ENCODE data around the gene CNTN1.

CNTN1 gene

DNA sequence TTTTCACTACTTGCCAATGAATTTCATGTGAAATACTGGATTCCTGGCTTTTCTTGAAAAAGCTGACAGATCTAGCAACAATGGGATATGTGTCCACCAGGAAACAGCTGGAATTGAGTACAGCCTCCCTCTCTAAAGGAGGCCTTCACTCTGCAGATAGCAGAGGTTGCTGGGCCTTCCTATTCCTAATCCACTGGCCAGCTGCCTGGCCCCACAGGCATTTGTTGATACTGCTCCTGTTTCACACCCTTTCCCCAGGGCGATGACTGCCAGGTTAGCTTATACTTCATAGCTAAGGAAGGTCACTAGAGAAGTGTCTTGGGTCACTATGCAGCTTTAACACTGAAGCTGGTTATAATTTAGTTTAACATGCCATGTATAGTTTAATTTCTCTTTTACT lies 408.3 kb downstream of the CNTN1 start:
- no peaks in the 10 kb centered on the region for H3K4me1 ChIP-seq (ENCODE audit: insufficient read depth, low read length)
- no peak overlapping the region for H3K9ac ChIP-seq (ENCODE audit: low read depth, low read length)
- H3K9me3 ChIP-seq (ENCODE audit: control insufficient read depth, insufficient read depth, low read length) = no peaks in the 10 kb centered on the region
- no peaks in the 10 kb centered on the region for H3K36me3 ChIP-seq (ENCODE audit: insufficient read depth, low read length)

DNA sequence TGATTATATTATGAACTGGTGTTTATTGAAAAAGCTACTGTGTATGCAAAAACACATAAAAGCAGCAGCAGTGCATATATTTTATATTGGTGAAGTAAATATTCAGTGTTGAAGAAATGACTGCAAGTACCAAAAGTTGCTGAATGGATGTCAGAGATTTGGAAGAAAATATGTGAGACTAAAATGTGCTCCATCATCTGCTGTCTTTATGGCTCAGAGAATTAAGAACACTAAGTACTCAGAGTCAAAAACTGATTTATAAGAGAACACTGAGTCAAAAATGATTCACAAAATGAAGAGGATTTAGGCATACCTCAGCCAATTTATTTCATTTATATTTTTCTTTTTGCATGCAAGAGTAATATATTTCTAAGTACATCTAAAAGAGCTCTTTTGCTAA lies 409.6 kb downstream of the CNTN1 start:
- Histone ChIP-seq H3K9me3 (ENCODE audit: control insufficient read depth, insufficient read depth, low read length) (no peaks in the 10 kb centered on the region), H3K9ac (ENCODE audit: low read depth, low read length) (no peak overlapping the region), H3K4me1 (ENCODE audit: insufficient read depth, low read length) (no peaks in the 10 kb centered on the region), H3K36me3 (ENCODE audit: insufficient read depth, low read length) (no peaks in the 10 kb centered on the region)

DNA sequence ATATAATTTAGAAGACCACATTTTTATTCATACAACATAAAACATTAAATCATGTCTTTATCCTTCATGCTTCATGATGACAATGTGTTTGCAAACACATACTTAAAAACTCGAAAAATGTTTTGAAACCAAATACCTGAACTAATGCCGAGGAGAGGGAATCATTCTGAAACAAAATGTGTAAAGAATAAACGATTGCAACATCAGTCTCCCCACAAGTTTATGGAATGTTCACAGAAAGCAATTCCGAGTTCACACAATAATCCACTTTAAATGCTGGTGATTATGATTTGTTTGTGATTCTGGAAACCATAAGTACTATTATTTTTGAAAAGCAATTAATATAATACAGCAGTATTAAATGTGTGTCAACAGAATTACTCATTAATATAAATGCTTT lies 411.4 kb downstream of the CNTN1 start:
- H3K9ac ChIP-seq (ENCODE audit: low read depth, low read length) = no peak overlapping the region
- H3K9me3 ChIP-seq (ENCODE audit: control insufficient read depth, insufficient read depth, low read length) = no peaks in the 10 kb centered on the region
- no peaks in the 10 kb centered on the region for H3K36me3 ChIP-seq (ENCODE audit: insufficient read depth, low read length)
- no peaks in the 10 kb centered on the region for H3K4me1 ChIP-seq (ENCODE audit: insufficient read depth, low read length)

DNA sequence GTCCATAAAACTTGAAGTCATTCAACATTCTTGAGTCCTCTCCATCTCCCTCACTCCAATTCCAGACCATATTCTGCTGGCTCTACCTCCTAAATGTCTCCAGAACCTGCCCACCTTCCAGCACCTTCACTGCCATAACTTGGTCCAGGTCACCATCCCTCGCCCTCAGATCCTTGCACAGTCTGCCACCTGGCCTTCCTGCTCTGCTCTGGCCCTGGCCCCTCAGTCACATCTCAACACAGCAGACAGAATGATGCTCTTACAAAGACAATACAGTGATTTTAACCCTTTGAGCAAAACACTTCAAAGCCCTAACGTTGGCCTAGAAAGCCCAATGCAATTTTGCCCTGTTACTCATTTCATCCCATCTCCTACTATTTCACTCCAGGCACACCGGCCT lies 414.1 kb downstream of the CNTN1 start:
- Histone ChIP-seq H3K36me3 (ENCODE audit: insufficient read depth, low read length) (no peaks in the 10 kb centered on the region), H3K9me3 (ENCODE audit: control insufficient read depth, insufficient read depth, low read length) (no peaks in the 10 kb centered on the region), H3K4me1 (ENCODE audit: insufficient read depth, low read length) (no peaks in the 10 kb centered on the region), H3K9ac (ENCODE audit: low read depth, low read length) (no peak overlapping the region)

DNA sequence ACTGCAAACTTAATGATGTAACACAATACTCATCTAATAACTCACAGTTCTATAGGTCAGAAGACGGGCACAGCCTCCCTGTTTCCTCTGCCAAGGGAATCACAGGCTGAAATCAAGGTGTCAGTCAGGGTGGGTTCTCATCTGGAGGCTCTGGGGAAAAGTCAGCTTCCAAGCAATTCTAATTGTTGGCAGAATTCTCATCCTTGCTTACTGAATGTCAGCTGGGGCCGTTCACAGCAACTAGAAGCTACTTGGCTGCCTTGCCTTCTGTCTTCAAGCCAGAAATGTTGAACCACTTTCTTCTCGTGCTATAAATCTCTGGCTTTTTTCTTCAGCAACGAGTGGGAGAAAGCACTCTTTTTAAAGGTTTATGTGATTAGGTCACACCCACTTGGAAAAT lies 415.8 kb downstream of the CNTN1 start:
- Histone ChIP-seq H3K9ac (ENCODE audit: low read depth, low read length) (no peak overlapping the region), H3K36me3 (ENCODE audit: insufficient read depth, low read length) (no peaks in the 10 kb centered on the region), H3K4me1 (ENCODE audit: insufficient read depth, low read length) (no peaks in the 10 kb centered on the region), H3K9me3 (ENCODE audit: control insufficient read depth, insufficient read depth, low read length) (no peaks in the 10 kb centered on the region)

DNA sequence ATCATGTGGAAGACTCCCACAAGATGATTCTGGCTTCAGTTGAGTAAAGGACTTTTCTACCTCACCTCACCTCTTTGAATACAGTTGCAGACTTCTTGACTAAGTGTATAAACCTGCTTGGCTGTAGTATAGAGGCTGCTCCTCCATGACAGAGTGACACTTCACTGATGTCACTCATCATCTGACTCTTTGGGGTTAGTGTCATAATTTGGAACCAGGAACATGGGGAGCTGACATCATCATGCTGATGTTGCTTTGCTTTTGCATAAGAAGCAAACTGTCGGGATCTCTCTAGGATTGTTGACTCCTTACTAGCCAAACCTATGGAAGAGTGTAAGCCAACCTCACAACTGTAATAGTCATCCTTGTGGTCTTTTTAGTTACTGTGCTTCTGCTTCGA lies 420.7 kb downstream of the CNTN1 start:
- H3K4me1 ChIP-seq (ENCODE audit: insufficient read depth, low read length) = no peaks in the 10 kb centered on the region
- no peaks in the 10 kb centered on the region for H3K9me3 ChIP-seq (ENCODE audit: control insufficient read depth, insufficient read depth, low read length)
- H3K9ac ChIP-seq (ENCODE audit: low read depth, low read length) = no peak overlapping the region
- no peaks in the 10 kb centered on the region for H3K36me3 ChIP-seq (ENCODE audit: insufficient read depth, low read length)

DNA sequence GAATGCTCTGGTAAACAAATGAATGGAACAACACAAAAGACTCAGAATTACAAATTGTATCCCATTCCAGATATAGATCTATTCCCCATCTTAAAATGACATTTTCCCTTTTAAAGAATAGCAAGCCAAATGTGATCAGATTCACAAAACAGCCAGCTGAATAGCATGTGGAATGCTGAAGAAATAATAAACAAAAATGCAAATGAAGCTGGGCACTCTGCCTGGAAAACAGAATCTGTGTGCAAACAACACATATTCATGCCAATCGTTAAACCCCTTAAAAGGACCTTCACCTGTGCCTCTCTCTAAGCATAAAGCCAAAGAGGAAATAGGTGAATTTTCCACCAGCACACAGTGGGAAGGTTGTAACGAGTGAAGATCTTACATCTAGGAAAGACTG lies 428.0 kb downstream of the CNTN1 start:
- Histone ChIP-seq H3K4me1 (ENCODE audit: insufficient read depth, low read length) (no peaks in the 10 kb centered on the region), H3K9me3 (ENCODE audit: control insufficient read depth, insufficient read depth, low read length) (no peaks in the 10 kb centered on the region), H3K9ac (ENCODE audit: low read depth, low read length) (no peak overlapping the region), H3K36me3 (ENCODE audit: insufficient read depth, low read length) (no peaks in the 10 kb centered on the region)

DNA sequence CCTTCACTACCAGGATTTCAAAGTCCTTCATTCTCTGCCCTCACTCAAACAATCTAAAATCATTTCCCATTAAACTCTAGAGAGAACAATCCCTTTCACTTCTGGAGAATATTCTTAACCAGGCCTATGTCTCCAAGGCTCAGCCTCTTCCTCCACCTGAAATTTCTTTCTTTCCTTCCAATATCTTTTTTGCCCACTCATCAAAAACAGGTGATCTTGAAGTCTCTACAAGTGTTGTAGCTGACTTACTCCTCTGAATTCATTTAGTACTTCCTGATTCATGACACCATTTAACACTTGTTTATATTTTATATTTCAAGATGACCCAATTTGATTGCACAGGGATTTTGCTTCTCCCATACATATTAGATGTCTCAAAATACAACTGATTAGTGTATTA lies 429.1 kb downstream of the CNTN1 start:
- H3K9me3 ChIP-seq (ENCODE audit: control insufficient read depth, insufficient read depth, low read length) = no peaks in the 10 kb centered on the region
- H3K9ac ChIP-seq (ENCODE audit: low read depth, low read length) = no peak overlapping the region
- no peaks in the 10 kb centered on the region for H3K4me1 ChIP-seq (ENCODE audit: insufficient read depth, low read length)
- H3K36me3 ChIP-seq (ENCODE audit: insufficient read depth, low read length) = no peaks in the 10 kb centered on the region
